Activated CD4-positive, CD25-positive, alpha-beta regulatory T cell treated with anti-CD3 and anti-CD28 coated beads, Interleukin-2, amount 50 U/mL, for 16 hours (primary cell): Measurements from ENCODE around the gene SORCS1.

ENCODE experiments used
- DNase-seq: peaks from one replicate; pipeline ENCODE4 v3.0.0-alpha.2; 2020; ENCODE audit warnings: low read depth, low spot score

SORCS1 gene

GRCh38 chr10:106595281-106595680, 569.2 kb downstream of the SORCS1 start:
- no peak for DNase-seq

- DNase-seq, result no peak
Measured at GRCh38 chr10:106593876-106594275, 570.6 kb downstream of the SORCS1 start.

GRCh38 chr10:106592396-106592795, 572.1 kb downstream of the SORCS1 start:
- DNase-seq, result no peak

GRCh38 chr10:106582291-106582690, 582.2 kb downstream of the SORCS1 start:
- no peak for DNase-seq

- no peak for DNase-seq
Measured at GRCh38 chr10:106577756-106578155, 586.8 kb downstream of the SORCS1 start.

- no peak for DNase-seq
Measured at GRCh38 chr10:106577266-106577665, 587.2 kb downstream of the SORCS1 start.

- no peak for DNase-seq
Measured at GRCh38 chr10:106576534-106576933, 588.0 kb downstream of the SORCS1 start.

- no peak for DNase-seq
Measured at GRCh38 chr10:106573106-106573505, 591.4 kb downstream of the SORCS1 start.

GRCh38 chr10:106571192-106571946, 593.1 kb downstream of the SORCS1 start:
- DNase-seq, result no peak

GRCh38 chr10:106570268-106570667, 594.2 kb downstream of the SORCS1 start:
- DNase-seq, result no peak

- DNase-seq, result no peak
Measured at GRCh38 chr10:106567629-106568028, 596.9 kb downstream of the SORCS1 start.

GRCh38 chr10:106566873-106567272, 597.6 kb downstream of the SORCS1 start:
- DNase-seq, result no peak

- DNase-seq, result no peak
Measured at GRCh38 chr10:106565546-106565945, 599.0 kb downstream of the SORCS1 start.

GRCh38 chr10:106563384-106563783, 601.1 kb downstream of the SORCS1 start:
- no peak for DNase-seq

- no peak for DNase-seq
Measured at GRCh38 chr10:106560925-106561640, 603.4 kb downstream of the SORCS1 start.

- DNase-seq, result no peak
Measured at GRCh38 chr10:106559442-106559841, 605.1 kb downstream of the SORCS1 start.

- no peak for DNase-seq
Measured at GRCh38 chr10:106557951-106558733, 606.4 kb downstream of the SORCS1 start.

- no peak for DNase-seq
Measured at GRCh38 chr10:106557053-106557452, 607.5 kb downstream of the SORCS1 start.

- DNase-seq, result no peak
Measured at GRCh38 chr10:106555599-106555998, 608.9 kb downstream of the SORCS1 start.

GRCh38 chr10:106551501-106552062, 612.9 kb downstream of the SORCS1 start:
- no peak for DNase-seq

GRCh38 chr10:106548832-106549231, 615.7 kb downstream of the SORCS1 start:
- no peak for DNase-seq

GRCh38 chr10:106547047-106547635, 617.4 kb downstream of the SORCS1 start:
- no peak for DNase-seq
